Measurements from ENCODE around the gene TTC12. TPM values are rescaled to one million over a fixed set of nuclear protein-coding genes. Genes with fewer than 3 reads are reported as not detected.

The TTC12 gene
- total RNA-seq, 1 donor from 2014 or later = 11.0 TPM

DNA sequence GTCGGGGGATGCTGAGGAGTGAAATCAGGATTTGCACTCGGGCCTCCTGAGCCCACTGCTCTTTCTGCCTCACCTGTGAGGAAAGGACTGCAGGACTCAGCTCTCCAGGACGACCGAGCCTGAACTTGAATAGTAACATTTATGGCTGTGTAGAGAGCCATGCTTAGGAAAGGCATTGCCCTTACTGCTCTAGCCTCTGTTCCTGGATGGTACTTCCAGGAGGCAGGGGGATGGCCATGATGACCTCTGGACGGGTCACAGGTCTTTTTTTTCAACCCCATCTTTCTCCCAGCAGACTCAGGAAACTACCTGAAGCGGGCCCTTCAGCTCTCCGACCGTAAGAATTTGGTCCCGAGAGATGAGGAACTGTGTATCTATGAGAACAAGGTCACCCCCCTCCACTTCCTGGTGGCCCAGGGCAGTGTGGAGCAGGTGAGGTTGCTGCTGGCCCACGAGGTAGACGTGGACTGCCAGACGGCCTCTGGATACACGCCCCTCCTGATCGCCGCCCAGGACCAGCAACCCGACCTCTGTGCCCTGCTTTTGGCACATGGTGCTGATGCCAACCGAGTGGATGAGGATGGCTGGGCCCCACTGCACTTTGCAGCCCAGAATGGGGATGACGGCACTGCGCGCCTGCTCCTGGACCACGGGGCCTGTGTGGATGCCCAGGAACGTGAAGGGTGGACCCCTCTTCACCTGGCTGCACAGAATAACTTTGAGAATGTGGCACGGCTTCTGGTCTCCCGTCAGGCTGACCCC is 84.5 kb downstream of the TTC12 start:
- intact Hi-C loops (cut with micrococcal nuclease) = no loop called here

DNA sequence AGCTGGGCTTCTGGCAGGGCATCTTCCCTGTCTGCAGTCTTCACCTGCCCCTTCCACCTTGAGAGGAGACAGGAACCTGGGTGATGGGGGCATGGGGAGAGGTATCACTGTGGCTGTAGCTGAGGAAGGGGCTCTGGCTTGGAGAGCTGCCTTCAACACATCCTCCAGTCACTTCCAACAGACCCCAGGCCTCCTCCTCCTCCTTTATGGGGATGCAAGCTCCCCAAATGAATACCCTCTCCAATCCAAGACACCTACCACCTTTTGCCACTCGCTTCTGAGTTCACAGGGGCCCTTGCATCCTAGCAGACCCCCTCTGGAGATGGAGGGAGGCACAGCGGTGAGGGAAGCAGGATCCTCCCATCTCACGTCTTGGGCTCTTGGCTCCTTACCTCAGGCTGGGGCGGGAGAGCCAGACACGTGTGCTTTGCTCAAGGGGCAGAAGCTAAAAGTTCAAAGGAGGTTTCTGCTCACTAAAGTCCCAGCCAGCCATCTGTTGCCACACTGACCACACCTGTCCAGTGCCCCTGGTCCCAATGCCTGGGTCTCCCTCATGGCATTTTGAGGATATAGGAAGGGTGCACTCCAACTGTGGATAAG is 86.3 kb downstream of the TTC12 start:
- intact Hi-C loops (cut with micrococcal nuclease) = no loop called here

DNA sequence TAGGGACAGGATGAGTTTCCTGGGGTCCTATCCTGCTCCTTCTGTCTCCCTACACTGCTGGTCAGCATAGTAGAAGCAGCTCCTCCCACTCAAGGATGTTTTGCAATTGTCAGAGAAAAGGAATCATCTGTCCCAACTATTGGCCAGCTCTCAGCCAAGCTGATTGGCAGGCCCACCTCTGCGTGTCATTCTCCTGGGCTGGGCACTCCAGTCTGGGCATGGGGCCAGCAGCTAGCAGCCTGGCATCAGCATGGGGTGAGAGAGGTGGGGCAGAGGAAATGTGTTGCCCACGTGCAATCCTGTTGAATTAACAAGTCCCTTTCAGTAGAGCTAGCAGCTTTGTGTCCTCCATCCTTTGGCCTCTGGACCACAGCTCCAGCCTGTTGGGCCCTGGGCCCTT is 87.3 kb downstream of the TTC12 start:
- intact Hi-C loops (cut with micrococcal nuclease) = no loop called here

DNA sequence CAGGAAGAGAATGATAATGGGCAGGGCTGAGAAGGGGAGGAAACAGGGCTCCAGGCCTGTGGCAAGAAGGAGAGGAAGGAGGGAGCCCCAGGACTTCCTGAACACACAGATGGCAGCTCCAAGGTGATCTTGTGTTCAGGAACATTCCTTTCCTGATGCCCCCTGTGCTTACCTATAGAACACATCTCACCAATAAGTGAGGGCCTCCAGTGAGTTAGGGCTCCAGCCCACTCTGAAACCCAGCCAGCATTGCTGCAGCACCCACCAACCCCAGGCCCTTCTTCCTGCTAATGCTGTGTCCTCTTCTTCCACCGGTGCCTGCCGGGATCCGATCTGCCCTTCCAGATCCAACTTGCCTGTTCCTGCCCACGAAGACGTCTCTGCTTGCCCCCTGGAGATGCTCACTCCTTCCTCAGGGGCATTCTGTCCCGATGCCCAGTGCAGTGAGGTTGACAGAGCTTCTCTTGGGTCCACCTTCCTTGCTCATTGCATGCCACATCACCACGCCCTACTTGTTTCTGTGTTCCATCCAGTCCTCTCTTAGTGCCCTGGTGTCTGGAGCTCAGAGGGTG is 90.6 kb downstream of the TTC12 start:
- intact Hi-C loops (cut with micrococcal nuclease) = no loop called here

DNA sequence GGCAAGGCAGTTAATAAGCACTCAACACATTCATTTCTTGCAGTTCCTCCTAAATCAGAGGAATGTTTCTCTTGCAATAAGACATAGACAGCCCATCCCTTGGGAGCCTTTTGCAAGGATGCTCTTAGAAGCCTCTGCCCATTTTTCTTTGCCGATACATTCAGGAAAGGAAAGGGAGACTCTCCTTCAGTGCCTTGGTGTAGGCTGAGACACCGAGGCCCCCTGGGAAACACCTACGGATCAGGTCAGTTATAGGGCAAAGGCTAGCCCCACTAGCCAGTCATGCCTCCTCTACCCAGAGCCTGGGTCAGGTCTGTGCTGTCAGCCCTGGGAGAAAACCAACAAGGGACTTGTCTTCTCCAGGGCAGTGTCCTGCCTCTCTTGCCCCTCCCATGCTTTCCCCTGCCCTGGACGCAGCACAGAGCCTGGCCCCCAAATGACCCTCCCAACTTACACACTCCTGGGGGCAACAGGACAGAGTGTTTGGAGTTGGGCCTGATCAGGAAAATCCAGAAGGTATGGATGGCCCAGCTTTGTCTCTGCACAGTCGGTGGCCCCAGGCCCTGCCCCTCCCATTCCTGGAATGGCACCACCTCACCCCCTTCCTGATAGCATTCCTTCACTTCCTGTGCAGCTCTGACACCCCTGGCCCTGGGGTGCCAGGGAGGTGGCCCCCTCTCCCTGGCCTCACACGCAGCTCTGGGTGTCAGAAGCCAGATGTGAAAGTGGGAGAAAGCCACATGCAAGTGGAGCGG is 91.5 kb downstream of the TTC12 start:
- intact Hi-C loops (cut with micrococcal nuclease) = no loop called here

DNA sequence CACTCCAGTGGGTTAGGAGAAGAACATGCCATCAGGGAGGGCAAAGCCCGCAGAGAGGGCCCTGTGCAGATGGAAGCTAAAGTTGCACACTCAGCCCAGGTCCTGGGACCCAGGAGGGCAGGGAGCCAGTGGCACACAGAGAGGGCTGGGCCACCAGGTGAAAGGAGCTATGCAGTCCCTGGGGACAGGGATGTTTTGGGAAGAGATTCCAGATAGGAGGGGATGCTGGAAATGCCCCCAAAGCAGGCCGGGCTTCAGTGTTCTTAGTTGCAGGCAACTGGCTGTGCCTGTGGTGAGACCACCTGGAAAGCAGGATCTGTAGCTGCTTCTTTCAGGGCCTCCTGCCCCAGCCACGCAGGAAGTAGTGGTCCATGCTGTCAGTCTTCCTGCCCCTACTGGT is 92.8 kb downstream of the TTC12 start:
- intact Hi-C loops (cut with micrococcal nuclease) = no loop called here

- intact Hi-C loops (cut with micrococcal nuclease) = no loop called here
Observed at GRCh38 chr11:113408206-113408605, 93.8 kb downstream of the TTC12 start.

DNA sequence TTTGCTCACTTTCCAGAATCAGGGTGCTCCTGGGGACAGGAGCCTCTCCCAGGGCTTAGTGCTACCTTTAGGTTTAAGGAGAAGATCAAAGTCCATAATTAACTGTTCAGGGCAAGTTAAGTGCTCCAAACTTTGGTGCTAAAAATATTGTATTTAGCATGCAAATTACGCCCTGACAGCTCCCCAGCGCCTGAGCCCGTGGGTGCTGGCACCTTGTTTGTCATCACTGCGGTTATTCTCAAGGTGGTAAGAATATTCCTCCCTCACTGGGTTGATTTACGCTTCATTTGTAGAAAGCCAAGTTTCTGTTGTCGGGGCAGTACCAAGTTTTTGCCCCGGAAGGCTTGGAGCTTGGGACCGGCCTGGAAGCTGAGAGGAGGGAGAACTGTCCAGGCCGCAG is 94.5 kb downstream of the TTC12 start:
- intact Hi-C loops (cut with micrococcal nuclease) = no loop called here

DNA sequence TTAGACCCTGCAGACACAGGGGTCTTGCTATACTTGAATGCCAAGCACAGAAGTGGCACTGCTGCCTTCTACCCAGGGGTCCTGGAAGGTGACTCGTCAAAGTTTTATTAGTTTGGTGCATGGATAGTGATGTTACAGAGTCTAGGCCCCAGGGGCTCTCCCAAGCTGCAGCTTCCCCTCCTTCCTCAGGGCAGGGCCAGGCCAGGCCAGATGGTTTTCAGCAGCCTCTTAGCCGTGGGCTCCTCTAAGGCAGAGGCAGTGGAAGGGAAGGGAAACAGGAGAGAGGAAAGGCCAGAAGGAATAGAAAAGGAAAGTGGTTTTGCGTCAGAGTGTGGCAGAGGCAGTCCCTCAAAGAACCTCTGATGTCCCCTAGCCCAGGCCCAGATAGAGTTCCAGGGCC is 95.1 kb downstream of the TTC12 start:
- intact Hi-C loops (cut with micrococcal nuclease) = no loop called here

DNA sequence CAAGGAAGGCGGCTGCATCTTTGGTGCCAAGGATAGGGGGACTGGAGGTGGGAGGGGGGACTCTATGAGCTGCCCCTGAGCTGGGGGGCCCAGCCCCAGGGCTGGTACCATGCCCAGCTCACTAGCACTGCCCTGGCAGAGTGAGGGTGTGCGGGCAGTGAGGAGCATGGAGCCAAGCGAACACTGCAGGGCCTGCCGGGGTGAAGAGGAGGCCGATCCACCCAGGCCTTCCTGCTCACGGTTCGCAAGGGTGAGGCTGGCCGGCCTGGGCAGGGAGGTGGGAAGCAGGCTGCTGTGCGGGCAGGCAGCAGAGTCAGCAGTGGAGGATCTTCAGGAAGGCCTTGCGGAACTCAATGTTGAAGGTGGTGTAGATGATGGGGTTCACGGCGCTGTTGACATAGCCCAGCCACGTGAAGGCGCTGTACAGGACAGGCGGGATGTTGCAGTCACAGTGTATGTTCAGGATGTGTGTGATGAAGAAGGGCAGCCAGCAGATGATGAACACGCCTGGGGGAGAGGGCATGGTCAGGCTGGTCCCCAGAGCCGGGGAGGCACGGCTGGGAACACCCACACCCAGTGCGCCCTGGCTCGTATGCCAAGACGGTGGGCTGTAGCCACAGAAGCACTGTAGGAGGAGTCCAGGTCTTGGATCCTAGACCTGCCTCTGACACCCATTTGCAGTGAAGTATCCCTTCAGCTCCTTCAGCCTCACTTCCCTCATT is 96.2 kb downstream of the TTC12 start:
- intact Hi-C loops (cut with micrococcal nuclease) = no loop called here

DNA sequence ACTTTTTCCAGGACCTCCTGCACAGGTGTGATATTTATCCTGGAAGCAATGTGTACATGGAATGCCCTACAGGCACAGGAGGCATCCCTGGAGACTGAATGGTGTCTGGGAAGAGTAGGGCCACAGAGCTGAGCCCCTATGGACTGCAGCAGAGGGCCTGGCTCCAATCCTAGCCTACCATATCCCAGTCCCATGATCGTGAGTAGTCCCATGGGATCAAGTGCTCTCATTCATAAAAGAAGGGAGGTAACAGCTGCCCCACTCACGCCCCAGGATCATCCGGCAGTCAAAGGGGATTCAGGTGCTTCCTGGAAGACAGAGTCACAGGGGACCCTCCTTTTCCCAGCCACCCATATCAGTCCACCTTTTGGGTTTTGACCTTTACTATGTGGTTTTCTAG is 97.2 kb downstream of the TTC12 start:
- intact Hi-C loops (cut with micrococcal nuclease) = no loop called here

DNA sequence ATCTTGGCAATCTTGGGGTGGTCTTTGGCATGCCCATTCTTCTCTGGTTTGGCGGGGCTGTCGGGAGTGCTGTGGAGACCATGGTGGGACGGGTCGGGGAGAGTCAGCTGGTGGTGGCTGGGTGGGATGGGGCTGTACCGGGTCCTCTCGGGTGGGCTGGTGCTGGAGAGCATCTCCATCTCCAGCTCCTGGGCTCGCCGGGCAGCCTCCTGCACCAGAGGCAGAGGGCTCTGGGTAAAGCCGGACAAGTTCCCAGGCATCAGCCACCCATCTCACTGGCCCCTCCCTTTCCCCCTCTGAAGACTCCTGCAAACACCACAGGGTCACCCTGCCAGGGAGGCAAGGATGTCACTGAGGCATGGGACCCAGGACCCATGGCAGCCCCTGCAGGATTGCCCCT is 98.3 kb downstream of the TTC12 start:
- intact Hi-C loops (cut with micrococcal nuclease) = no loop called here

GRCh38 chr11:113415343-113415742 is 101.0 kb downstream of the TTC12 start:
- intact Hi-C loops (cut with micrococcal nuclease) = no loop called here

Other genes with a start within 250 kb of the TTC12 start
- 0.17 and 0.25 TPM in 2 replicates for gene ANKK1, start 73.2 kb downstream of the TTC12 start, total RNA-seq
- not detected in 2 replicates for gene DRD2, start 160.8 kb downstream of the TTC12 start, total RNA-seq

All from T-helper 1 cell treated with Interleukin-12 subunit alpha and Interleukin-12 subunit beta and Interleukin-4 antibody, amounts not matched to agents 30 ng/mL and 1 ng/mL, for 36 hours (primary cell).